ENCODE data around the gene OR12D2. TPM values are rescaled to one million over a fixed set of nuclear protein-coding genes. Genes with fewer than 3 reads are reported as not detected.

The OR12D2 gene
- total and polyA plus RNA-seq, 2 of the 13 experiments (the other 11 are each of a cell fraction or from before 2014, with no cell fraction given) = 0.26 TPM; not detected in 1

GRCh38 chr6:29419516-29419915 lies 24.1 kb downstream of the OR12D2 start:
- Histone ChIP-seq H3K4me1 (ENCODE audit: insufficient read depth, low read length) (no peaks in the 10 kb centered on the region), H3K9ac (ENCODE audit: insufficient read depth, low read depth, low read length) (no peak overlapping the region), H3K27me3 (ENCODE audit: control insufficient read depth in 1 of 2, insufficient read depth in 2 of 2, low read length in 2 of 2) (no peaks in the 10 kb centered on the region), H3K4me2 (ENCODE audit: low read depth, low read length) (no peak overlapping the region), H4K20me1 (ENCODE audit: insufficient read depth, low read length) (no peaks in the 10 kb centered on the region), H3K4me3 (replicated peaks in 1 of 3; ENCODE audit: insufficient read depth in 1 of 3, low read depth in 2 of 3, low read length in 3 of 3) (no peak overlapping the region), H3K36me3 (replicated peaks in 1 of 2; ENCODE audit: control insufficient read depth in 1 of 2, insufficient read depth in 2 of 2, low read length in 2 of 2) (no peaks in the 10 kb centered on the region), H3K27ac (ENCODE audit: extremely low read length, insufficient read depth, low read length) (no peak overlapping the region), H3K79me2 (ENCODE audit: insufficient read depth, low read length) (no peaks in the 10 kb centered on the region), H3K9me3 (ENCODE audit: low read length) (no peaks in the 10 kb centered on the region), H2AFZ (ENCODE audit: low read length) (no peak overlapping the region)
- no TSS peak for BruUV-seq (replicated peaks)
- 16% methylated on average over 3 of the region's 3 CpGs for WGBS (ENCODE audit: low lambda C conversion rate)
- POLR2A ChIA-PET = no interaction called here
- CTCF ChIA-PET (ENCODE audit: low intra/inter-chr PET ratio, low total read pairs) = no interaction called here
- no peak for FAIRE-seq
- intact Hi-C loops (cut with micrococcal nuclease; ENCODE audit: unreplicated experiment) = no loop called here
- in situ Hi-C loops (cut with HindIII; ENCODE audit: extremely low pct_ligation_motif_present, low pct_unique_long_range_greater_than_20kb) = no loop called here
- no peak for TF ChIP-seq ATM (IDR thresholded peaks at IDR 0.05; ENCODE audit: borderline replicate concordance)
- no peak for TF ChIP-seq ZNF430 (CRISPR knock-in tag; IDR thresholded peaks at IDR 0.05)
- no peak for TF ChIP-seq ZNF121 (CRISPR knock-in tag; IDR thresholded peaks at IDR 0.05)
- TF ChIP-seq ZHX1 (CRISPR knock-in tag; IDR thresholded peaks at IDR 0.05; ENCODE audit: low read depth) = no peak
- TF ChIP-seq, protein P1, sequence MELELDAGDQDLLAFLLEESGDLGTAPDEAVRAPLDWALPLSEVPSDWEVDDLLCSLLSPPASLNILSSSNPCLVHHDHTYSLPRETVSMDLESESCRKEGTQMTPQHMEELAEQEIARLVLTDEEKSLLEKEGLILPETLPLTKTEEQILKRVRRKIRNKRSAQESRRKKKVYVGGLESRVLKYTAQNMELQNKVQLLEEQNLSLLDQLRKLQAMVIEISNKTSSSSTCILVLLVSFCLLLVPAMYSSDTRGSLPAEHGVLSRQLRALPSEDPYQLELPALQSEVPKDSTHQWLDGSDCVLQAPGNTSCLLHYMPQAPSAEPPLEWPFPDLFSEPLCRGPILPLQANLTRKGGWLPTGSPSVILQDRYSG (CRISPR knock-in tag; IDR thresholded peaks at IDR 0.05) = no peak
- TF ChIP-seq TBX2 (CRISPR knock-in tag; IDR thresholded peaks at IDR 0.05; ENCODE audit: borderline replicate concordance) = no peak
- no peak for TF ChIP-seq CENPT (CRISPR knock-in tag; IDR thresholded peaks at IDR 0.05; ENCODE audit: low read depth)
- TF ChIP-seq IKZF4 (CRISPR knock-in tag; IDR thresholded peaks at IDR 0.05; ENCODE audit: borderline replicate concordance, low read depth, not compliant biosample characterization) = no peak
- no peak for TF ChIP-seq DMAP1 (CRISPR knock-in tag; IDR thresholded peaks at IDR 0.05)
- no peak for TF ChIP-seq MTF1 (CRISPR knock-in tag; IDR thresholded peaks at IDR 0.05)
- no peak for TF ChIP-seq BORCS8-MEF2B (CRISPR knock-in tag; IDR thresholded peaks at IDR 0.05)
- no peak for TF ChIP-seq ZNF7 (CRISPR knock-in tag; IDR thresholded peaks at IDR 0.05)
- TF ChIP-seq ZNF597 (CRISPR knock-in tag; IDR thresholded peaks at IDR 0.05) = no peak
- DNase-seq (ENCODE audit: low spot score) = no peak
- no peak for ATAC-seq
